Astrocyte of the spinal cord (primary cell): ENCODE measurements around the gene AKR1B1.

Experiments
- DNase-seq: peaks from one replicate; pipeline ENCODE4 v3.0.0; 2011; ENCODE audit warnings: low read depth, low spot score
- H3K4me3 ChIP-seq: 2 replicates; pipeline ENCODE4 v1.5.1; 2011; ENCODE audit warnings: low read depth, mild to moderate bottlenecking, low read length, moderate library complexity
- CTCF ChIP-seq: IDR thresholded peaks from 2 replicates; pipeline ENCODE4 v1.5.1; 2012; ENCODE audit warnings: low read depth, mild to moderate bottlenecking, low read length, inconsistent platforms
- in situ Hi-C: cut with HindIII; loops from 2 replicates; pipeline ENCODE4 v1.10.0; 2017; ENCODE audit warnings: low sequenced_read_pairs

Gene AKR1B1

GRCh38 chr7:134403062-134403461 is 55.8 kb downstream of the AKR1B1 start:
- in situ Hi-C loops: no loop called here
- no peak for TF ChIP-seq CTCF
- DNase-seq: no peak
- H3K4me3 ChIP-seq: no peak overlapping the region

GRCh38 chr7:134400859-134401258 is 58.0 kb downstream of the AKR1B1 start:
- TF ChIP-seq CTCF: no peak

GRCh38 chr7:134396031-134396430 is 62.9 kb downstream of the AKR1B1 start:
- no peak for TF ChIP-seq CTCF
- no peak overlapping the region for H3K4me3 ChIP-seq
- in situ Hi-C loops: no loop called here
- DNase-seq: no peak

More at GRCh38 chr7:134400859-134401258, 58.0 kb downstream of the AKR1B1 start:
- no peak for DNase-seq
- H3K4me3 ChIP-seq: no peak overlapping the region
- in situ Hi-C loops: no loop called here

GRCh38 chr7:134395604-134396003 is 63.3 kb downstream of the AKR1B1 start:
- DNase-seq: no peak
- TF ChIP-seq CTCF: no peak
- in situ Hi-C loops: no loop called here
- H3K4me3 ChIP-seq: no peak overlapping the region

- in situ Hi-C loops: no loop called here
- no peak for TF ChIP-seq CTCF
- no peak for DNase-seq
- no peak overlapping the region for H3K4me3 ChIP-seq
Measured at GRCh38 chr7:134394056-134394455, 64.8 kb downstream of the AKR1B1 start.
